ENCODE results near the gene MYO6.
"Not testable (repeated sequence)": the region's sequence is repeated elsewhere in the genome, so short reads cannot be mapped to it uniquely, and the experiment has no call there.

MYO6 gene

GRCh38 chr6:75748743-75749538 is at the start of gene MYO6:
MYO6 (plus strand) TSS chr6:75749239; CDS start chr6:75817548, 68,309 bp downstream.
- DNase-seq, result peak; percentile 13

- DNase-seq, result not testable (repeated sequence)
These were observed 40.7 kb upstream of the MYO6 start for GRCh38 chr6:75708334-75708733.

DNA sequence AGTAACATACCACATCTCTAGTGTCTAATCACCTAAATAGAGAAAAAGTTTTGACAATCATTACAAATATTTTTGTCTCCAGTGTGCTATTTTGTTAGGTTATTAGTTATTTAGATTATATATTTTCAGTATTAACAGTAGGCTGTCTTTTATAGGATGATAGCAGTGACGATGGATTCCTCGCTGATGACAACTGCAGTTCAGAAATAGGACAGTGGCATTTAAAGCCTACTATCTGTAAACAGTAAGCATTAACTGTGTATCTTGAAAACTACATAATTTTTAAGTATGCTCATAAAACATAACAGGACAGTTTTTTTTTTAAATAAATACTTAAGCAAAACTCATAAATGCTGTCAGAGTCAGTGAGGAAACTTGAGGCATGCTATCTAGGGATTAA is 37.9 kb upstream of the MYO6 start:
- DNase-seq, result no peak

- no peak for DNase-seq
These were observed 29.9 kb upstream of the MYO6 start for GRCh38 chr6:75719133-75719532.

GRCh38 chr6:75723382-75723781 is 25.7 kb upstream of the MYO6 start:
- DNase-seq, result no peak

DNA sequence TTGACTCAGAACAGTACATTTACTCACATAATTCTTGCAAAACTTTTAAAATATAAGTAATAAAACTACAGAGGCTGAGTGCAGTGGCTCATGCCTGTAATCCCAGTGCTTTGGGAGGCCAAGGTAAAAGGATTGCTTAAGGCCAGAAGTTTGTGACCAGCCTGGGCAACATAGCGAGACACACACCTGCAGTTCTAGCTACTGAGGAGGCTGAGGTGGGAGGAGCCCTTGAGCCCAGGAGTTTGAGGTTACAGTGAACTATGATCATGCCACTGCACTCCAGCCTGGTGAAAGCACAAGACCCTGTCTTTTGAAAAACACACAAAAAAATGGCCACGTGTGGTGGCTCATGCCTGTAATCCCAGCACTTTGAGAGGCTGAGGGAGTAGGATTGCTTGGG is 21.8 kb upstream of the MYO6 start:
- DNase-seq, result no peak

DNA sequence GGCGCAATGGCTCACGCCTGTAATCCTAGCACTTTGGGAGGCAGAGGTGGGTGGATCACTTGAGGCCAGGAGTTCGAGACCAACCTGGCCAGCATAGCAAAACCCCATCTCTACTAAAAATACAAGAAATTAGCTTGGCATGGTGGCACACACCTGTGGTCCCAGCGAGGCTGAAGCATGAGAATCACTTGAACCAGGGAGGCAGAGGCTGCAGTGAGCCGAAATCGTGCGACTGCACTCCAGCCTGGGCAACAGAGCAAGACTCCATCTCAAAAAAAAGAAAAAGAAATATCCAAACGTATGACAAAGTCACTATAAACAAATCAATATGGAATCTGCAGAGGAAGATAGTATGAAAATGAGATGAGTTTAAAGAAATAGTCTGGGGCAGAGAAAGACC is 18.0 kb upstream of the MYO6 start:
- not testable (repeated sequence) for DNase-seq

GRCh38 chr6:75735491-75736186 is 13.4 kb upstream of the MYO6 start:
- no peak for DNase-seq

DNA sequence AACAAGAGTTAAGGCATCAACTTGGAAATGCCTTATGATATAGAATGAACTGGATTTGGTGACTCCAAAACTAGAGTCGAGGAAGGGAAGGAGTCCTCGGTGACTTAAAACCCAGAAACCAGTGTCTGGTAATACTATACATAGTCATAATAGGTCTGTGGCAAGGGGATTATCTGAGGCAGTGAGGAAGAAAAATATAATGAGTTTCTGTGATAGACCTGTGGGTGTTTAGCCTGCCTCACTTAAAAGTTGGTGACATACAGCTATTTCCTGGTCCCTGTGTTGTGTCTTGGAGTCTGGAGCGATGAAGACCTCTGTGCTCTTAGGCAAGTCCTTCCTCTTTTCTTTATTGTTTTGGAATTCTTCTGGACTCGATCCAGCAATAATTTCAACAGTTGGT is 5.1 kb upstream of the MYO6 start:
- no peak for DNase-seq

DNA sequence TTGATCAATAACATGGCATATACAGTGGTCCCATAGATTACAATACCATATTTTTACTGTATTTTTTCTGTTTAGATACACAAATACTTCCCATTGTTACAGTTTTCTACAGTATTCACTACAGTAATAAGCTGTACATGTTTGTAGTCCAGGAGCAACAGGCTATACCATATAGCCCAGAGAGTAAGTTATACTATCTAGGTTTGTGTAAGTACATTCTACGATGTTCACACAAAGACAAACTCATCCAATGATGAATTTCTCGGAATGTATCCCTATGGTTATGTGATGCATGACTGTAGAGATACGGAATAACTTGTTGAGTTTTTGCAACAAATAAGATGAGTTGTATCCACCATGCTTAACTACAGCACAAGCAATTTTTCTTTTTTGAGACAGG is 3.6 kb upstream of the MYO6 start:
- DNase-seq, result no peak

- no peak for DNase-seq
These were observed 2.8 kb upstream of the MYO6 start for GRCh38 chr6:75746221-75746620.

GRCh38 chr6:75747152-75747992 is 1.7 kb upstream of the MYO6 start:
- no peak for DNase-seq

DNA sequence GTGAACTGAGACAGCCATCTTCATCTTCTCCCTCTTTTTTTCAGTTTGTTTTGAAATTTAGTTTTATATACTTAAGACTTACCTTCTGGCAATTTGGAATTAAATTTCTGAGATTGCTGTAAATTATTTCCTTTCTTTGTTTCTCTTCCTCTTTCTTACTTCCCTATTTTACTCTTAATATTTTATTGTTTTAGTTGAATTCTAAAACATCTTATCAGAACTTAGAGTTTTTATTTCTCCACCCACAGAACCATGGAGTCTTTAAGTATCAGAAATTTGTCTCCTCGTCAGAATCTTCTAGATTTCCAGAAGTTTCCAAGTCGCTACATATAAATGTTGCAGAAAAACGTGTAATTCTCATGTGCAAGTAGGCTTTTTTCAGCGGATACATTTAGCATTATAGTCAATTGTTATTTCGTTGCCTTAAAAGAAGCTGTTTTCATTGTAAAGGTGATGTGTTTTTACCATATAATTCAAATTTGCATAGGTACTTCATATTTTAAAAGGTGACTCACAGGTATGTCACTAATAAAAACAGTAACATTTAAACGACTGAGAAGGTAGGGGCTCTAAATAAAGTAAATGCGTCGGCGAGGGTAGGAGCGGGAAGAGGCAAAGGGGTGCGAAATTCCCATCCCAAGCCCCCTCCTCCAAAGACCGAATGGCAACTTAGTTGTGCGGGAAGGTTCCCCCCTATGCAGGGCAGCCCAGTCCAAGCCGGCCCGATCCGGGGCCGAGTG is 866 bp upstream of the MYO6 start:
- DNase-seq, result no peak

DNA sequence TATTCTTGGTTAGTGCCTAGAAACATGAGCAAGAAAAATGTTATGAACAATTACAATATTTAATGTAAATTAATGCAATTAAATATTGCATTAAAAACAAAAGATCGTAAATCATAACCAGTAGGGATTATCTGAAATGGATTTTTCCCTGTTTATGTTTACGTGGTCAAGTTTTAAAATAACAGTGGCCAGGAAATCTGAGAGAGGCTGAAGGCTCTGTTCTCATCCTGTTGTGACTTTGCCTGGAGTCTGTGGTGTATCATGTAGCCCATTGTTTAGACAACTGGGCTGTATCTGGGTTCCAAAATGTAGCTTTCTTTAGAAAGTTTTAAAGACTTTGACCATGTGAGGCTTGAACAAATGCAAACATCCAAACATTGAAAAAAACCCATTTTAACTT is 2.4 kb downstream of the MYO6 start:
- no peak for DNase-seq

DNA sequence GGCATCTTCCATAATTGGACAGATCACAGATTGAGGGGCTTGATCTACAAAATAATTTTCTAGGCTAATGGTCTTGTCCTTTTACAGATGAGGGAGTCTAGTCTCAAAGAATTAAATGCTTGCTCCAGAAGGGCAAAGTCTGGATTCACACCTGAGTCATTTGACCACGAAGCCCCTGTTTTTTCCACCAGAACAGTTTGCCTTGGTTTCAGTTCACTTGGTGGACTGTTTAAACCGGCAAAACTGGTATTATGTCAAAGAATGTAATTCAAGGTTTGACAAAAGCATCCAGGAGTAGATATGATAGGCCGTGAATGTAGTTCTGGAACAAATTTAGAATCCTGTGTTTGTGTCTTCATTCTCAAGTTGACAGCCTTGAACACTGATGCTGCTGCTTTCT is 3.3 kb downstream of the MYO6 start:
- DNase-seq, result no peak

GRCh38 chr6:75755704-75756103 is 6.7 kb downstream of the MYO6 start:
- DNase-seq, result no peak

- DNase-seq, result no peak
These were observed 8.3 kb downstream of the MYO6 start for GRCh38 chr6:75757295-75757694.

DNA sequence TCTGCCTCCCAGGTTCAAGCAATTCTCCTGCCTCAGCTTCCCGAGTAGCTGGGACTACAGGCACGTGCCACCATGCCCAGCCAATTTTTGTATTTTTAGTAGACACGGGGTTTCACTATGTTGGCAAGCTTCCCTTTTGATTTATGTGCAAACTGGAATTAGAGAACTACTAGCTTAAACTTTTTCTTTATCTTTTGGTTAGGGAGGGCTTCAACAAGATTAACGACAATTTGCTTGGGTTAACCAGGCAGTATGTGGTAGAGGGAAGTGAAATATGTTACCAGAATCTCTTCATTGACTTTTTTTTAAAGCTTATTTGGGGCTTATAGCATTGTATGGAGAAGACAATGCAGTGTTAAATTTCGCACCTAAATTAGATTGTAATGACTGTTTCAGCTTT is 9.0 kb downstream of the MYO6 start:
- DNase-seq, result no peak

DNA sequence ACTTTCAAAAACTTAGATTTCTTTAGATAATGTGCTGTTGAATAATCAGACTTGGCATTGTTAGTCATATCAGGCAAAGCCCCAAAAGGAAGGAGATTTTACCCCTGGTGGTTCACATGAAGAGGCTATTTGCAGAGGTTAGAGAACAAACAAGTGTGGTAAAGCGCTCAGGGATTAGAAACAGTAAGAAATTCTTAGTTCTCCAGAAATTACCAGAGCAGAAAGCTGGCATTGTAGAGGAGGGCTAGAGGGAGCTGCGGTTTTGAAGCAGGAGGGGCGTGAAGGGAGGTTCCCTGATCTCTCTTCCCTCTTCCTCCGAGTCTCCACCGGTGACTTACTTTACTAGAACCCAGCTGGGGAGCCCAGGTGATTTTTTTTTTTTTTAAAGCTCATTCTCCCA is 10.2 kb downstream of the MYO6 start:
- DNase-seq, result no peak

DNA sequence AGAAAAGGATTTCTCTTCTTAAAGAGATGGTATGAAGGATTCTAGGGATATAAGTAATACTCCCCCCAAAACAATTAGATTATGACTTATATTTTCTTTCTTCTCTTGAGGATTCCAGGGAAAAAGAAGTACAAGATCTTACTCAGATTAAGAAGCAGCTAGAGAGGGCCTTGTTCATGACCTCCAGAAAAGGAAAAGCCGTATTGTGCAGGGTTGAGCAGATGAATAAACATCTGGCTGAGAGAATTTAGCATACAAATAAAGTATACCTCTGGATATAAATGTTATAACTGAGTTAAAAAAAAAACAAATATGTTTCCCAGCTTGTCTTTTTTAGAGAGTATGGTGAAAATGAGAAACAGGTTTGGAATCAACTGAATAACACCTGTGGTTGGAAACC is 11.3 kb downstream of the MYO6 start:
- DNase-seq, result no peak

DNA sequence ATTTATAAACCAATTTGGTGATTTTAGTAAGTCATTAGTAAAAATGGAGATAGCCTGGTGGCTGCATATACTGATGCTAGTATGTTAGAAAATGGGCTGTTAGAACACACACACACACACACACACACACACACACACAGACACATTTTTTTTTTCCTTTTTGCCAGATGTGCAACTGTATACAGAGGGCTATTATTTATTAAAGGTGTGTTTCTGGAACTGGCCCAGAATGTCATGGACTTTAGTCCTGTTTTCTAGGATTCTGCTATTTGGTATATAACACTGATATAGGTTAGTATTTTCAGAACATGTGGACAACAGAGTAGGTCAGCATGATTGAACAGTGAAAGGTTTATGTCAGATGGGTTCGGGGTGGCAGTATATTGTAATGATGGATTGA is 12.4 kb downstream of the MYO6 start:
- no peak for DNase-seq

- DNase-seq, result no peak
These were observed 13.0 kb downstream of the MYO6 start for GRCh38 chr6:75762063-75762462.

- DNase-seq, result no peak
These were observed 17.3 kb downstream of the MYO6 start for GRCh38 chr6:75766387-75766786.

All from NCI-H1092 (cell line).